Bronchial epithelial cell (primary cell): Measurements from ENCODE around the gene ELF1. TPM values are rescaled to one million over a fixed set of nuclear protein-coding genes. Genes with fewer than 3 reads are reported as not detected.

ENCODE experiments used
- DNase-seq: peaks from one replicate; pipeline ENCODE4 v3.0.0-alpha.2; 2010; ENCODE audit warnings: low read depth
- FAIRE-seq: peaks from 2 replicates; lab custom pipeline; 2011; peaks lifted over from hg19 to GRCh38; lab: Jason Lieb, UNC
- H3K27me3 ChIP-seq: 2 replicates; pipeline ENCODE4 v1.5.1; 2011; ENCODE audit warnings: low read length; ENCODE audit not compliant: control insufficient read depth, insufficient read depth
- H3K36me3 ChIP-seq: 2 replicates; pipeline ENCODE4 v1.5.1; 2011; ENCODE audit warnings: low read length; ENCODE audit not compliant: control insufficient read depth, insufficient read depth
- H3K4me3 ChIP-seq: 2 replicates; pipeline ENCODE4 v1.5.1; 2011; ENCODE audit warnings: mild to moderate bottlenecking, low read depth, low read length, control low read depth
- CTCF ChIP-seq: IDR thresholded peaks from 2 replicates; pipeline ENCODE4 v1.5.1; 2011; ENCODE audit warnings: mild to moderate bottlenecking, moderate library complexity, low read length, control low read depth, inconsistent platforms; ENCODE audit not compliant: insufficient read depth, severe bottlenecking
- total RNA-seq: library from RNA; depleted of rRNA; stranded (reverse); fragments of >200 nt; gene quantifications from 2 replicates; pipeline ENCODE4 v1.2.1, GENCODE V29; 2014

Gene ELF1
- total RNA-seq, 1 donor from 2014 or later, result 57.7 TPM

- Histone ChIP-seq H3K4me3 (no peak overlapping the region), H3K27me3 (no peaks in the 10 kb centered on the region), H3K36me3 (no peaks in the 10 kb centered on the region)
- no peak for TF ChIP-seq CTCF
- DNase-seq (no peak), FAIRE-seq (no peak)
These were observed 3.2 kb downstream of the ELF1 start for GRCh38 chr13:41015920-41016319.

- Histone ChIP-seq H3K4me3 (no peak overlapping the region), H3K27me3 (no peaks in the 10 kb centered on the region), H3K36me3 (no peaks in the 10 kb centered on the region)
- FAIRE-seq, result no peak
- no peak for TF ChIP-seq CTCF
- no peak for DNase-seq
These were observed 5.3 kb downstream of the ELF1 start for GRCh38 chr13:41013835-41014234.

GRCh38 chr13:41012536-41012935 lies 6.6 kb downstream of the ELF1 start:
- H3K4me3 ChIP-seq, result no peak overlapping the region
- DNase-seq (no peak), FAIRE-seq (no peak)
- H3K36me3 ChIP-seq, result no peaks in the 10 kb centered on the region
- TF ChIP-seq CTCF, result no peak
- no peaks in the 10 kb centered on the region for H3K27me3 ChIP-seq

- H3K4me3 ChIP-seq, result no peak overlapping the region
- DNase-seq, result no peak
- no peaks in the 10 kb centered on the region for H3K27me3 ChIP-seq
- H3K36me3 ChIP-seq, result no peaks in the 10 kb centered on the region
- FAIRE-seq, result no peak
- no peak for TF ChIP-seq CTCF
These were observed 7.6 kb downstream of the ELF1 start for GRCh38 chr13:41011382-41011956.

- FAIRE-seq (no peak), DNase-seq (peak; percentile 94)
- no peaks in the 10 kb centered on the region for H3K27me3 ChIP-seq
- no peaks in the 10 kb centered on the region for H3K36me3 ChIP-seq
- no peak for TF ChIP-seq CTCF
- peak overlapping the region; percentile 8 for H3K4me3 ChIP-seq
These were observed 10.7 kb downstream of the ELF1 start for GRCh38 chr13:41008349-41008980.

- Histone ChIP-seq H3K4me3 (no peak overlapping the region), H3K36me3 (no peaks in the 10 kb centered on the region), H3K27me3 (no peaks in the 10 kb centered on the region)
- no peak for TF ChIP-seq CTCF
- DNase-seq (peak; percentile 62), FAIRE-seq (no peak)
These were observed 11.4 kb downstream of the ELF1 start for GRCh38 chr13:41007744-41008128.
